Measurements from ENCODE around the gene TRIM7.

- TF ChIP-seq CTCF (conservative IDR thresholded peaks at IDR 0.05) = no peak
- no peak for TF ChIP-seq ZFX (IDR thresholded peaks at IDR 0.05)
Measured at GRCh38 chr5:181215997-181216989, 11.3 kb upstream of the TRIM7 start.

Data from C4-2B (cell line).